ENCODE data around the gene GRIP2.

Gene GRIP2

GRCh38 chr3:14451844-14452739 lies 88.0 kb downstream of the GRIP2 start:
- no peak for DNase-seq (ENCODE audit: low read depth)

GRCh38 chr3:14450922-14451606 lies 89.1 kb downstream of the GRIP2 start:
- DNase-seq (ENCODE audit: low read depth): no peak

GRCh38 chr3:14450506-14450905 lies 89.6 kb downstream of the GRIP2 start:
- no peak for DNase-seq (ENCODE audit: low read depth)

- no peak for DNase-seq (ENCODE audit: low read depth)
Measured at GRCh38 chr3:14448756-14449727, 91.1 kb downstream of the GRIP2 start.

GRCh38 chr3:14448063-14448462 lies 92.1 kb downstream of the GRIP2 start:
- DNase-seq (ENCODE audit: low read depth): no peak

GRCh38 chr3:14446988-14447570 lies 93.1 kb downstream of the GRIP2 start:
- DNase-seq (ENCODE audit: low read depth): no peak

- no peak for DNase-seq (ENCODE audit: low read depth)
Measured at GRCh38 chr3:14445773-14446172, 94.4 kb downstream of the GRIP2 start.

GRCh38 chr3:14444380-14444779 lies 95.8 kb downstream of the GRIP2 start:
- no peak for DNase-seq (ENCODE audit: low read depth)

GRCh38 chr3:14441920-14442300 lies 98.2 kb downstream of the GRIP2 start:
- DNase-seq (ENCODE audit: low read depth): no peak

GRCh38 chr3:14441240-14441919 lies 98.8 kb downstream of the GRIP2 start:
- DNase-seq (ENCODE audit: low read depth): no peak

GRCh38 chr3:14440531-14441239 lies 99.5 kb downstream of the GRIP2 start:
- no peak for DNase-seq (ENCODE audit: low read depth)

- no peak for DNase-seq (ENCODE audit: low read depth)
Measured at GRCh38 chr3:14440168-14440518, 100.0 kb downstream of the GRIP2 start.

- no peak for DNase-seq (ENCODE audit: low read depth)
Measured at GRCh38 chr3:14439501-14440167, 100.5 kb downstream of the GRIP2 start.
